Osteocyte (in vitro differentiated cells): ENCODE measurements around the gene MRPS26. TPM values are rescaled to one million over a fixed set of nuclear protein-coding genes. Genes with fewer than 3 reads are reported as not detected.
"Not testable (repeated sequence)": the region's sequence is repeated elsewhere in the genome, so short reads cannot be mapped to it uniquely, and the experiment has no call there.

ENCODE experiments used
- DNase-seq: peaks from one replicate; pipeline ENCODE4 v3.0.0; 2021; ENCODE audit warnings: mixed read lengths; ENCODE audit not compliant: unreplicated experiment; ENCODE audit errors: extremely low spot score
- H3K27ac Mint-ChIP-seq: one replicate; pipeline ENCODE4 v1.8.0; 2021; ENCODE audit warnings: mild to moderate bottlenecking, mixed read lengths; ENCODE audit not compliant: unreplicated experiment
- H3K27me3 Mint-ChIP-seq: one replicate; pipeline ENCODE4 v1.8.0; 2021; ENCODE audit warnings: mixed read lengths; ENCODE audit not compliant: unreplicated experiment
- H3K36me3 Mint-ChIP-seq: one replicate; pipeline ENCODE4 v1.8.0; 2021; ENCODE audit warnings: mixed read lengths; ENCODE audit not compliant: unreplicated experiment
- H3K4me1 Mint-ChIP-seq: one replicate; pipeline ENCODE4 v1.8.0; 2021; ENCODE audit warnings: mixed read lengths; ENCODE audit not compliant: unreplicated experiment
- H3K4me3 Mint-ChIP-seq: one replicate; pipeline ENCODE4 v1.8.0; 2021; ENCODE audit warnings: mild to moderate bottlenecking, moderate library complexity, mixed read lengths; ENCODE audit not compliant: unreplicated experiment
- H3K9me3 Mint-ChIP-seq: one replicate; pipeline ENCODE4 v1.8.0; 2021; ENCODE audit warnings: mixed read lengths; ENCODE audit not compliant: unreplicated experiment
- total RNA-seq: library from RNA; stranded (reverse); gene quantifications from 2 replicates; pipeline ENCODE4 v1.2.1, GENCODE V29; 2021
- TF ChIP-seq, protein P1 (sequence below): fragments of 200-600 bp; sonication (generic); IDR thresholded peaks from 2 replicates; pipeline ENCODE4 v1.5.0; 2021; ENCODE audit warnings: antibody characterized with exemption, mild to moderate bottlenecking, moderate library complexity

Gene MRPS26
- total RNA-seq, 1 donor from 2014 or later: 44.4 TPM

GRCh38 chr20:3046677-3047462, 1.0 kb downstream of the MRPS26 start:
- Mint-ChIP-seq H3K36me3 (peaks cover 16% of the 10 kb centered on the region), H3K27ac (peak overlapping the region; percentile 65), H3K4me3 (peak overlapping the region; percentile 87), H3K27me3 (no peaks in the 10 kb centered on the region), H3K4me1 (peaks cover 18% of the 10 kb centered on the region), H3K9me3 (no peaks in the 10 kb centered on the region)
- DNase-seq: no peak
- TF ChIP-seq, protein P1, sequence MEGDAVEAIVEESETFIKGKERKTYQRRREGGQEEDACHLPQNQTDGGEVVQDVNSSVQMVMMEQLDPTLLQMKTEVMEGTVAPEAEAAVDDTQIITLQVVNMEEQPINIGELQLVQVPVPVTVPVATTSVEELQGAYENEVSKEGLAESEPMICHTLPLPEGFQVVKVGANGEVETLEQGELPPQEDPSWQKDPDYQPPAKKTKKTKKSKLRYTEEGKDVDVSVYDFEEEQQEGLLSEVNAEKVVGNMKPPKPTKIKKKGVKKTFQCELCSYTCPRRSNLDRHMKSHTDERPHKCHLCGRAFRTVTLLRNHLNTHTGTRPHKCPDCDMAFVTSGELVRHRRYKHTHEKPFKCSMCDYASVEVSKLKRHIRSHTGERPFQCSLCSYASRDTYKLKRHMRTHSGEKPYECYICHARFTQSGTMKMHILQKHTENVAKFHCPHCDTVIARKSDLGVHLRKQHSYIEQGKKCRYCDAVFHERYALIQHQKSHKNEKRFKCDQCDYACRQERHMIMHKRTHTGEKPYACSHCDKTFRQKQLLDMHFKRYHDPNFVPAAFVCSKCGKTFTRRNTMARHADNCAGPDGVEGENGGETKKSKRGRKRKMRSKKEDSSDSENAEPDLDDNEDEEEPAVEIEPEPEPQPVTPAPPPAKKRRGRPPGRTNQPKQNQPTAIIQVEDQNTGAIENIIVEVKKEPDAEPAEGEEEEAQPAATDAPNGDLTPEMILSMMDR: no peak

DNA sequence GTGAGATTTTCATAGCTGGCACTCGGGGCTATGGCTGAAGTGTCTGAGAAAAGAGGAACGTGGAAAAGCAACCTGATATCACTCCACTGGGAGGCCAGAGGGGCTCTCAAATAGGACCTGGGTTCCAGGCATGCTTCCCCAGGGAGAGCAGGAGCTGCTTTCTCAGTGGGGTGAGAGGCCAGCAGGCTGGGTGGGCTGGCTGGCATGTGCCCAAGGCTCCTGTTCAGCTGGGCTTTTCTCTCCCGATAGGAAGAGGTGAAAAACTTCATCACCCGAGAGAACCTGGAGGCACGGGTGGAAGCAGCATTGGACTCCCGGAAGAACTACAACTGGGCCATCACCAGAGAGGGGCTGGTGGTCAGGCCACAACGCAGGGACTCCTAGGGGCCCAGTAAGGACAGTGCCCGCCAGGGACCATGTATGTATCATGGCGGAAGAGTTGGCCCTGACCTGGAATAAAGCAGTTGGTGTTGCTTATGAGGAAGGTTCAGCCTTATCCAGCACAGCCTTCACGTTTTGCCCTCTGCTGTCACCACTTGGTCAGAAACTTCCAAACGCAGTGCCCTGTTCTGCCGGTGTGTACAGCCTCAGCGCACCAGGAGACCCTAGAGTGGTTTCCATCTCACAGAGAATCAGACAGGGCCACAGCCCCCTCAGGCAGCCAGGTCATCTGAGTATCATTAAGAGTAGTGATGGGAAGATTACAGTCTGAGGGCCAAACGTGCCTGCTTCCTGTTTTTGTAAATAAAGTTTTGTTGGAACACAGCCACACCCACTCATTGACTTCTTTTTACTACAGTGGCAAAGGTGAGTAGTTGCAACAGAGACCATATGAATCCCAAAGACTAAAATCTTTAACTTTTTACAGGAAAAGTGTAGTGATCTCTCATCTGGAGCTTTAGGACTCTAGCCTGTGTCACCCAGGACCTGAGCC, 1.9 kb downstream of the MRPS26 start:
- Mint-ChIP-seq H3K4me1 (peaks cover 11% of the 10 kb centered on the region), H3K27ac (no peak overlapping the region), H3K9me3 (no peaks in the 10 kb centered on the region), H3K36me3 (peaks cover 16% of the 10 kb centered on the region), H3K4me3 (peak overlapping the region; percentile 87), H3K27me3 (no peaks in the 10 kb centered on the region)
- TF ChIP-seq, protein P1: no peak
- DNase-seq: no peak

DNA sequence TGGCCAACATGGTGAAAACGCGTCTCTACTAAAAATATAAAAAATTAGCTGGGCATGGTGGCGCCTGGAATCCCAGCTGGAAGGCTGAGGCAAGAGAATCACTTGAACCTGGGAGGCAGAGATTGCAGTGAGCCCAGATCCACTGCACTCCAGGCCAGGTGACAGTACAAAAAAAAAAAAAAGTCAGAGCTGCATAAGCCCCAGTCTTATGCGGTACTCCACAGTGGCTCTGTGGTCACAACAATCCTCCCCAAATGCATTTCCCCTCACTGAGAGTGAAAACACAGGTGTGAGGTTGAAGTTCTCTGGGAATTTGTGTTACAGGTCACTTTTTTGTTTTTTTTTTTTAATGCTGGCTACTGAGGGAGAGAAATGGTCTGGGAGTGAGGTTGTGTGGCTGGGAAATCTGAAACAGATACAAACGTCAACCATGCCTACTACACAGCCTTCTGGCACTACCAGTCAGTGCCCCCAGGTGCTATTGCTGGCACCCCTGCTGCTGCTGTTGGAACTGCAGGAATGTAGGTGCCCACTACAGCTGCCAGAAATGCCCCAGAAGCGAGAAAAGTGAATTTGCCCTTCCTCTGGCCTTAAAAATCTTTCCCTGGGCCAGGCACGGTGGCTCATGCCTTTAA, 5.7 kb downstream of the MRPS26 start:
- Mint-ChIP-seq H3K4me3 (no peak overlapping the region), H3K27me3 (no peaks in the 10 kb centered on the region), H3K9me3 (no peaks in the 10 kb centered on the region), H3K27ac (no peak overlapping the region), H3K4me1 (peaks cover 6% of the 10 kb centered on the region), H3K36me3 (peaks cover 16% of the 10 kb centered on the region)
- DNase-seq: no peak
- TF ChIP-seq, protein P1: no peak

- Mint-ChIP-seq H3K36me3 (no peaks in the 10 kb centered on the region), H3K27ac (no peak overlapping the region)
Observed at GRCh38 chr20:3059489-3059888, 13.6 kb downstream of the MRPS26 start.

GRCh38 chr20:3064119-3064518, 18.3 kb downstream of the MRPS26 start:
- H3K27me3 Mint-ChIP-seq: peaks cover 20% of the 10 kb centered on the region
- DNase-seq, H3K9me3 Mint-ChIP-seq, H3K4me1 Mint-ChIP-seq, H3K36me3 Mint-ChIP-seq, H3K4me3 Mint-ChIP-seq, H3K27ac Mint-ChIP-seq: not testable (repeated sequence)

More at GRCh38 chr20:3059489-3059888, 13.6 kb downstream of the MRPS26 start:
- Mint-ChIP-seq H3K4me3 (no peak overlapping the region), H3K27me3 (peaks cover 8% of the 10 kb centered on the region), H3K9me3 (no peaks in the 10 kb centered on the region), H3K4me1 (no peaks in the 10 kb centered on the region)
- no peak for DNase-seq
- TF ChIP-seq, protein P1: no peak
